ENCODE measurements around the gene GALNS.

DNA sequence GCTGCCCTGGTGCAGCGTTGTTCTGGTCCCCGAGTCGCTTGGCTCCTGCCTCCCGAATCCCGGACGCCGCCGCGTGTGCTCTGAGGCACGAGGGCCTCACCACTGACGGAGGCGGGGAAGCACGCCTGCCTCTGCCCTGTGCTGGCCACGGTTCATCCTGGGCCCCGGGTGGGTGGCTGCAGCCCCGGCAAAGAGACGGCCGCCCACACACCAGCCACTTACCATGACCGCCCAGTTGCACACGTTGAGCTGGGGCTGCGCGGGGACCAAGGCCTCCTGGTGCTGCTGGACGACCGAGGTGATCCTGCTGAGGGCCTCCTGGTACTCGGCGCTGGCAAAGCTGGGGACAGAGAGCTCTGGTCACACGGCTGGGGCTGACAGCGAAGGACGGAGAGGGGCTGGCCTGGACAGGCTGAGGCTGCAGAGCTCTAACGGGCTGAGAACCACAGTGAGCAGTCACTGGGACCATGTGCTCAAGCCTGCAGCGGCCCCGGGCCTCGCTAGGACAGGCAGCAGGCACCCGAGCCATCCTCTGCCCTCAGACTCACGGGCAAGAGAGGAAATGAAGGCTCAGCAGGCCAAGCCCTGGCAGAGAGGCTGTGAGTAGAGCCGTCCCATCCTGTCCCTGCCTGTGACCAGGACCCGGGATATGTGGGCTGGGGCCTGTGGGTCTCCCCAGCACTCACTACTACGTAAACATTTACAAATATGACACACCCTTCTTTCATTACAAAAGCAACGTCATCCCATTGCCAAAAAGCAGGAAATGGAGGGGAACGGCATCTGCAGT is 38.8 kb downstream of the GALNS start:
- TF ChIP-seq EZH2 (IDR thresholded peaks at IDR 0.05; ENCODE audit: low read depth), result no peak
- TF ChIP-seq, protein P1, sequence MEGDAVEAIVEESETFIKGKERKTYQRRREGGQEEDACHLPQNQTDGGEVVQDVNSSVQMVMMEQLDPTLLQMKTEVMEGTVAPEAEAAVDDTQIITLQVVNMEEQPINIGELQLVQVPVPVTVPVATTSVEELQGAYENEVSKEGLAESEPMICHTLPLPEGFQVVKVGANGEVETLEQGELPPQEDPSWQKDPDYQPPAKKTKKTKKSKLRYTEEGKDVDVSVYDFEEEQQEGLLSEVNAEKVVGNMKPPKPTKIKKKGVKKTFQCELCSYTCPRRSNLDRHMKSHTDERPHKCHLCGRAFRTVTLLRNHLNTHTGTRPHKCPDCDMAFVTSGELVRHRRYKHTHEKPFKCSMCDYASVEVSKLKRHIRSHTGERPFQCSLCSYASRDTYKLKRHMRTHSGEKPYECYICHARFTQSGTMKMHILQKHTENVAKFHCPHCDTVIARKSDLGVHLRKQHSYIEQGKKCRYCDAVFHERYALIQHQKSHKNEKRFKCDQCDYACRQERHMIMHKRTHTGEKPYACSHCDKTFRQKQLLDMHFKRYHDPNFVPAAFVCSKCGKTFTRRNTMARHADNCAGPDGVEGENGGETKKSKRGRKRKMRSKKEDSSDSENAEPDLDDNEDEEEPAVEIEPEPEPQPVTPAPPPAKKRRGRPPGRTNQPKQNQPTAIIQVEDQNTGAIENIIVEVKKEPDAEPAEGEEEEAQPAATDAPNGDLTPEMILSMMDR (conservative IDR thresholded peaks at IDR 0.05), result no peak
